ENCODE results near the gene NPC1L1. TPM values are rescaled to one million over a fixed set of nuclear protein-coding genes. Genes with fewer than 3 reads are reported as not detected.

Gene NPC1L1
- total RNA-seq, 1 donor from 2014 or later, result not detected

- no peaks in the 10 kb centered on the region for H3K4me1 Mint-ChIP-seq
- no peaks in the 10 kb centered on the region for H3K9me3 Mint-ChIP-seq
- POLR2A ChIA-PET, result no interaction called here
- no peak overlapping the region for H3K4me3 Mint-ChIP-seq
- H3K36me3 Mint-ChIP-seq (ENCODE audit: low read depth), result no peaks in the 10 kb centered on the region
- TF ChIP-seq CTCF (IDR thresholded peaks at IDR 0.05), result no peak
- CTCF ChIA-PET, result no interaction called here
- no peak for ATAC-seq (ENCODE audit: low read depth)
- no peak for DNase-seq
- H3K27me3 Mint-ChIP-seq, result peaks cover 8% of the 10 kb centered on the region
- no peak overlapping the region for H3K27ac Mint-ChIP-seq
- intact Hi-C loops (cut with micrococcal nuclease), result no loop called here
Measured at GRCh38 chr7:44497155-44498027, 43.7 kb downstream of the NPC1L1 start.

GRCh38 chr7:44496385-44496784, 44.7 kb downstream of the NPC1L1 start:
- TF ChIP-seq CTCF (IDR thresholded peaks at IDR 0.05), result no peak
- ChIA-PET POLR2A (no interaction called here), CTCF (no interaction called here)
- DNase-seq (no peak), ATAC-seq (ENCODE audit: low read depth) (no peak)
- Mint-ChIP-seq H3K27me3 (peaks cover 8% of the 10 kb centered on the region), H3K9me3 (no peaks in the 10 kb centered on the region), H3K4me1 (peaks cover under 1% of the 10 kb centered on the region), H3K27ac (no peak overlapping the region), H3K36me3 (ENCODE audit: low read depth) (no peaks in the 10 kb centered on the region), H3K4me3 (no peak overlapping the region)
- intact Hi-C loops (cut with micrococcal nuclease), result no loop called here

GRCh38 chr7:44494960-44495359, 46.2 kb downstream of the NPC1L1 start:
- ATAC-seq (ENCODE audit: low read depth), result no peak
- CTCF ChIA-PET, result no interaction called here
- Mint-ChIP-seq H3K27ac (no peak overlapping the region), H3K4me1 (peaks cover 8% of the 10 kb centered on the region), H3K4me3 (no peak overlapping the region), H3K9me3 (no peaks in the 10 kb centered on the region), H3K36me3 (ENCODE audit: low read depth) (peaks cover 5% of the 10 kb centered on the region), H3K27me3 (peaks cover 8% of the 10 kb centered on the region)
- DNase-seq, result no peak
- intact Hi-C loops (cut with micrococcal nuclease), result loop anchor here (5.0 kb wide), 2 partner anchors 478 to 502 kb away; no protein-coding TSS in a partner anchor
- TF ChIP-seq CTCF (IDR thresholded peaks at IDR 0.05), result no peak
- POLR2A ChIA-PET, result interaction anchor here (1.3 kb wide), 1 partner anchor 79 kb away, joined by 3 read pairs; the partner anchor contains the start of gene DDX56

GRCh38 chr7:44491229-44491628, 49.9 kb downstream of the NPC1L1 start:
- Mint-ChIP-seq H3K4me3 (peak overlapping the region; percentile 90), H3K9me3 (no peaks in the 10 kb centered on the region), H3K4me1 (peaks cover 40% of the 10 kb centered on the region), H3K27ac (peak overlapping the region; percentile 97), H3K36me3 (ENCODE audit: low read depth) (peaks cover 19% of the 10 kb centered on the region), H3K27me3 (peaks cover 5% of the 10 kb centered on the region)
- DNase-seq (no peak), ATAC-seq (ENCODE audit: low read depth) (no peak)
- no peak for TF ChIP-seq CTCF (IDR thresholded peaks at IDR 0.05)
- ChIA-PET POLR2A (interaction anchor here (0.9 to 3.3 kb wide), 8 partner anchors 73 to 620 kb away, joined by 3 to 21 read pairs (median 5); partner anchors contain the start of genes DBNL, DDX56, H2AZ2 and TBRG4), CTCF (interaction anchor here (1.1 to 1.9 kb wide), 3 partner anchors 74 to 90 kb away, joined by 3 to 5 read pairs (median 3); no protein-coding TSS in a partner anchor)
- intact Hi-C loops (cut with micrococcal nuclease), result loop anchor here (2.0 to 5.0 kb wide), 6 partner anchors 74 to 1278 kb away; partner anchors contain the start of gene YKT6

Data from activated B cell treated with CpG ODN at 0.5 μM for 24 hours (primary cell).